ENCODE data around the gene RBBP5. TPM values are rescaled to one million over a fixed set of nuclear protein-coding genes. Genes with fewer than 3 reads are reported as not detected.
A peak's percentile ranks its signal among the peaks of the same experiment; 100 is the strongest.

Gene RBBP5
- total RNA-seq, 3 donors from 2014 or later (not counting 1 experiment from before 2014, with no cell fraction given) = 13.9 to 18.2 (median 17.8) TPM

DNA sequence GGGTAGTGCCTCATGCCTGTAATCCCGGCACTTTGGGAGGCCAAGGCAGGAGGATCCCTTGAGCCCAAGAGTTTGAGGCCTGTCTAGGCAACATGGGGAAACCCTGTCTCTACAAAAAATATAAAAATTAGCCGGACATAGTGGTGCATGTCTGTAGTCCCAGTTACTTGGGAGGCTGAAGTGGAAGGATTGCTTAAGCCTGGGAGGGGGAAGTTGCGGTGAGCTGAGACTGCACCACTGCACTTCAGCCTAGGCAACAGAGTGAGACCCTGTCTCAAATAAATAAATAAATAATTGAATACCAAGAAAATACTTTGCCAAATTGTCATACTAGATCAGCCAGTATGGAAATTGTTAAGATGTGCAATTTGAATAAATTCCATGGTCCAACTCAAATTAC lies 5.9 kb upstream of the RBBP5 start:
- Histone ChIP-seq H3K4me1 (ENCODE audit: control insufficient read depth, insufficient read depth, low read length) (peaks cover 4% of the 10 kb centered on the region), H3K36me3 (ENCODE audit: control insufficient read depth, insufficient read depth, low read length) (no peaks in the 10 kb centered on the region), H3K27ac (ENCODE audit: low read length) (no peak overlapping the region), H3K4me3 (ENCODE audit: low read length) (no peak overlapping the region), H3K9me3 (ENCODE audit: control insufficient read depth, insufficient read depth, low read length) (no peaks in the 10 kb centered on the region), H3K27me3 (ENCODE audit: control insufficient read depth, insufficient read depth, low read length) (no peaks in the 10 kb centered on the region)
- peaks cover 3 to 4% of the 10 kb centered on the region in 2 donors for H3K4me1 Mint-ChIP-seq
- H3K27ac Mint-ChIP-seq = no peak overlapping the region
- 98% methylated on average over 3 of the region's 3 CpGs for WGBS (ENCODE audit: insufficient coverage)
- DNase-seq (no peak), ATAC-seq (no peak)
- H3K36me3 Mint-ChIP-seq = no peaks in the 10 kb centered on the region
- intact Hi-C loops (cut with micrococcal nuclease) = no loop called here
- H3K9me3 Mint-ChIP-seq = no peaks in the 10 kb centered on the region
- TF ChIP-seq, protein P1, sequence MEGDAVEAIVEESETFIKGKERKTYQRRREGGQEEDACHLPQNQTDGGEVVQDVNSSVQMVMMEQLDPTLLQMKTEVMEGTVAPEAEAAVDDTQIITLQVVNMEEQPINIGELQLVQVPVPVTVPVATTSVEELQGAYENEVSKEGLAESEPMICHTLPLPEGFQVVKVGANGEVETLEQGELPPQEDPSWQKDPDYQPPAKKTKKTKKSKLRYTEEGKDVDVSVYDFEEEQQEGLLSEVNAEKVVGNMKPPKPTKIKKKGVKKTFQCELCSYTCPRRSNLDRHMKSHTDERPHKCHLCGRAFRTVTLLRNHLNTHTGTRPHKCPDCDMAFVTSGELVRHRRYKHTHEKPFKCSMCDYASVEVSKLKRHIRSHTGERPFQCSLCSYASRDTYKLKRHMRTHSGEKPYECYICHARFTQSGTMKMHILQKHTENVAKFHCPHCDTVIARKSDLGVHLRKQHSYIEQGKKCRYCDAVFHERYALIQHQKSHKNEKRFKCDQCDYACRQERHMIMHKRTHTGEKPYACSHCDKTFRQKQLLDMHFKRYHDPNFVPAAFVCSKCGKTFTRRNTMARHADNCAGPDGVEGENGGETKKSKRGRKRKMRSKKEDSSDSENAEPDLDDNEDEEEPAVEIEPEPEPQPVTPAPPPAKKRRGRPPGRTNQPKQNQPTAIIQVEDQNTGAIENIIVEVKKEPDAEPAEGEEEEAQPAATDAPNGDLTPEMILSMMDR (IDR thresholded peaks at IDR 0.05) = no peak
- no peaks in the 10 kb centered on the region for H3K27me3 Mint-ChIP-seq (ENCODE audit: low read depth in 2 of 2)
- H3K4me3 Mint-ChIP-seq = no peak overlapping the region

DNA sequence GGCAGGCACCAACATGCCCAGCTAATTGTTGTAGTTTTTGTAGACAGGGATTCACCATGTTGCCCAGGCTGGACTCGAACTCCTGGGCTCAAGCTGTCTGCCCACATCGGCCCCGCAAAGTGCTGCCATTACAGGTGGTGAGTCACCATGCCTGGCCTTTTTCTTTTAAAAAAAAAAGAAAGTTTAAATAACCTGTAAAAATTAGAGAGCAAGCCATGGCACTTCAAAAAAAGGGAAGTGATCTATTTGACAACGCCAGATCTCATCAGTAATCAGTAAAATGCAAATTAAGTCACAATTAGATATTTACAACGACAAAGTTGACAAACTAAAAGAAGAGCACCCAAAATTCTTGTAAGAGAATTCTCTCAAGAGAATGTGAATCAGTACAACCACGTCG lies 2.9 kb upstream of the RBBP5 start:
- no peak overlapping the region for H3K4me3 Mint-ChIP-seq

DNA sequence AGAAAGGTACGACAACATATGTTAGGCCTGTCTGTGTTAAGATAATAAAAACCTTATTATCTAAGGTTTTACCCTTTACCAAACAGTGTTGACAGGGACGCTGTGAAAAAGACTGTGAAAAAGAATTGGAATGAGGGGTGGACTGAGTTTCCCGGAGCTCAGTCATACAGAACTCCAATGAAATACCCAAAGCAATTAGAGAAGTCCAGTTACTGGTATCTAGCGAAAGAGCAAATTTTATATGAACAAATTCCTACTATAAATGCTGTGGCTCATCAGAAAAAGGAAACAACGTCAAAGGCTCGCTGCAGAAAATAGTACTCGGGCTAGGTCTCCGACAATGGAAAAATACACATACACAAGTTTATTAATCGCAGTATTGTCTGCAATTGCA lies 708 bp upstream of the RBBP5 start:
- Histone ChIP-seq H3K27me3 (ENCODE audit: control insufficient read depth, insufficient read depth, low read length) (no peaks in the 10 kb centered on the region), H3K4me3 (ENCODE audit: low read length) (peak overlapping the region; percentile 79), H3K4me1 (ENCODE audit: control insufficient read depth, insufficient read depth, low read length) (peaks cover 11% of the 10 kb centered on the region), H3K36me3 (ENCODE audit: control insufficient read depth, insufficient read depth, low read length) (no peaks in the 10 kb centered on the region), H3K9me3 (ENCODE audit: control insufficient read depth, insufficient read depth, low read length) (no peaks in the 10 kb centered on the region), H3K27ac (ENCODE audit: low read length) (peak overlapping the region; percentile 94)
- TF ChIP-seq, protein P1 (IDR thresholded peaks at IDR 0.05) = peak; percentile 14
- DNase-seq = no peak
- peaks cover 37 to 42% of the 10 kb centered on the region in 2 donors for H3K4me1 Mint-ChIP-seq
- H3K4me3 Mint-ChIP-seq = peak overlapping the region; percentile 100
- no peak for ATAC-seq
- H3K36me3 Mint-ChIP-seq = no peaks in the 10 kb centered on the region
- H3K27ac Mint-ChIP-seq = peak overlapping the region; percentile 99 to 100
- 5% methylated on average over 6 of the region's 9 CpGs for WGBS (ENCODE audit: insufficient coverage)
- intact Hi-C loops (cut with micrococcal nuclease) = loop anchor here (1.0 to 5.0 kb wide), 2 partner anchors 89 to 190 kb away; partner anchors contain the start of gene DSTYK
- no peaks in the 10 kb centered on the region for H3K9me3 Mint-ChIP-seq
- H3K27me3 Mint-ChIP-seq (ENCODE audit: low read depth in 2 of 2) = no peaks in the 10 kb centered on the region

More for the DNA sequence above, 2.9 kb upstream of the RBBP5 start:
- TF ChIP-seq, protein P1 (IDR thresholded peaks at IDR 0.05) = no peak
- no peaks in the 10 kb centered on the region for H3K9me3 Mint-ChIP-seq
- DNase-seq = no peak
- Histone ChIP-seq H3K4me1 (ENCODE audit: control insufficient read depth, insufficient read depth, low read length) (peaks cover 11% of the 10 kb centered on the region), H3K27ac (ENCODE audit: low read length) (no peak overlapping the region), H3K4me3 (ENCODE audit: low read length) (no peak overlapping the region), H3K9me3 (ENCODE audit: control insufficient read depth, insufficient read depth, low read length) (no peaks in the 10 kb centered on the region), H3K36me3 (ENCODE audit: control insufficient read depth, insufficient read depth, low read length) (no peaks in the 10 kb centered on the region), H3K27me3 (ENCODE audit: control insufficient read depth, insufficient read depth, low read length) (no peaks in the 10 kb centered on the region)
- intact Hi-C loops (cut with micrococcal nuclease) = loop anchor here (5.0 kb wide), 1 partner anchor 188 kb away; no protein-coding TSS in a partner anchor
- no peaks in the 10 kb centered on the region for H3K27me3 Mint-ChIP-seq (ENCODE audit: low read depth in 2 of 2)
- WGBS (ENCODE audit: insufficient coverage) = 84% methylated on average over 5 of the region's 7 CpGs
- H3K27ac Mint-ChIP-seq = no peak overlapping the region
- peaks cover 30 to 31% of the 10 kb centered on the region in 2 donors for H3K4me1 Mint-ChIP-seq
- H3K36me3 Mint-ChIP-seq = no peaks in the 10 kb centered on the region
- no peak for ATAC-seq

DNA sequence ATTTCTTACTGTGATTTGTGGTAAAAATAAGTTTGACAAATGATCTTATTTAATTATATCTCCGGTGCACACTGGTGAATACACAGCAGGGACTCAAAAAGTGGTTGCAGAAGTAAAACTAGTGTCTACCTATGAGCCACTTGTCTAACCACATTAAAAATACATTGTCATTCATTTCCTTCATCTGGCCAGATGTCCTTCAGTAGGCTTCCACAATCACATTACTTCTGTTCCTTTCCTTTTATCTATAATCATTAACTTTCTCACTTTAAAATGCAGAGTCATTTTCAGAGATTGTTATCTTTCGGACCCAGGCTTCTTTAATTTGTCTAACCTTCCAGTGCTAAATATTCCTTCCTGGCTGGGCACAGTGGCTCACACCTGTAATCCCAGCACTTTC lies 3.0 kb downstream of the RBBP5 start:
- Histone ChIP-seq H3K27ac (ENCODE audit: low read length) (no peak overlapping the region), H3K4me3 (ENCODE audit: low read length) (no peak overlapping the region), H3K9me3 (ENCODE audit: control insufficient read depth, insufficient read depth, low read length) (no peaks in the 10 kb centered on the region), H3K27me3 (ENCODE audit: control insufficient read depth, insufficient read depth, low read length) (no peaks in the 10 kb centered on the region), H3K36me3 (ENCODE audit: control insufficient read depth, insufficient read depth, low read length) (peaks cover 19% of the 10 kb centered on the region), H3K4me1 (ENCODE audit: control insufficient read depth, insufficient read depth, low read length) (peaks cover 11% of the 10 kb centered on the region)
- peaks cover 37 to 42% of the 10 kb centered on the region in 2 donors for H3K4me1 Mint-ChIP-seq
- H3K4me3 Mint-ChIP-seq = no peak overlapping the region
- no peak for ATAC-seq
- 38% methylated on average over 2 of the region's 2 CpGs for WGBS (ENCODE audit: insufficient coverage)
- H3K9me3 Mint-ChIP-seq = no peaks in the 10 kb centered on the region
- DNase-seq = no peak
- intact Hi-C loops (cut with micrococcal nuclease) = no loop called here
- H3K36me3 Mint-ChIP-seq = no peaks in the 10 kb centered on the region
- no peaks in the 10 kb centered on the region for H3K27me3 Mint-ChIP-seq (ENCODE audit: low read depth in 2 of 2)
- TF ChIP-seq, protein P1 (IDR thresholded peaks at IDR 0.05) = no peak
- peak overlapping the region; percentile 3 to 6 for H3K27ac Mint-ChIP-seq

Measured in natural killer cell (primary cell).